MCF 10A (cell line): ENCODE data around the gene NENF. TPM values are rescaled to one million over a fixed set of nuclear protein-coding genes. Genes with fewer than 3 reads are reported as not detected.

Experiments
- BruUV-seq: library from RNA; stranded (reverse); fragments of 400-500 nt; replicated peaks from 2 replicates; lab custom pipeline; 2021; lab: Mats Ljungman, UMichigan
- CTCF ChIA-PET: fragments of 300-600 bp; sonication (Branson Sonifier 250); formaldehyde crosslinking; extraction: SDS; loops from one replicate; lab custom pipeline; 2021; ENCODE audit warnings: antibody characterized with exemption, inconsistent platforms; lab: Yijun Ruan, JAX
- POLR2A ChIA-PET: fragments of 300-600, 350-650 bp; sonication (Branson Sonifier 250); formaldehyde crosslinking; extraction: SDS; loops from one replicate; lab custom pipeline; 2020; ENCODE audit warnings: antibody characterized with exemption, inconsistent platforms; lab: Yijun Ruan, JAX
- DNase-seq: peaks from one replicate; pipeline ENCODE4 v3.0.0-alpha.2; 2018; ENCODE audit not compliant: unreplicated experiment
- H3K27ac Mint-ChIP-seq: one replicate; pipeline ENCODE4 v1.8.0; 2022; ENCODE audit warnings: mild to moderate bottlenecking, low read depth, mixed read lengths; ENCODE audit not compliant: unreplicated experiment
- H3K27me3 Mint-ChIP-seq: one replicate; pipeline ENCODE4 v1.8.0; 2022; ENCODE audit warnings: mixed read lengths; ENCODE audit not compliant: insufficient read depth, unreplicated experiment
- H3K36me3 Mint-ChIP-seq: one replicate; pipeline ENCODE4 v1.8.0; 2022; ENCODE audit warnings: mild to moderate bottlenecking, moderate library complexity, mixed read lengths; ENCODE audit not compliant: insufficient read depth, unreplicated experiment
- H3K4me1 Mint-ChIP-seq: one replicate; pipeline ENCODE4 v1.8.0; 2022; ENCODE audit warnings: mixed read lengths; ENCODE audit not compliant: insufficient read depth, unreplicated experiment
- H3K4me3 Mint-ChIP-seq: one replicate; pipeline ENCODE4 v1.8.0; 2022; ENCODE audit warnings: mild to moderate bottlenecking, moderate library complexity, mixed read lengths; ENCODE audit not compliant: unreplicated experiment
- H3K9me3 Mint-ChIP-seq: one replicate; pipeline ENCODE4 v1.8.0; 2022; ENCODE audit warnings: mixed read lengths; ENCODE audit not compliant: unreplicated experiment
- CTCF ChIP-seq: fragments of 200-600 bp; IDR thresholded peaks from one replicate; pipeline ENCODE4 v1.8.0; 2022; ENCODE audit warnings: antibody characterized with exemption, mild to moderate bottlenecking; ENCODE audit not compliant: unreplicated experiment
- intact Hi-C: fragments of 100-400 bp; cut with micrococcal nuclease; formaldehyde crosslinking; loops from 2 replicates; pipeline ENCODE4 v1.14.1; 2022
- total RNA-seq: library from RNA; stranded (reverse); gene quantifications from 2 replicates; pipeline ENCODE4 v1.2.3, GENCODE V29; 2022

The NENF gene
- total RNA-seq, 1 experiment from 2014 or later = 110 TPM

- no peak overlapping the region for H3K27ac Mint-ChIP-seq
- ChIA-PET POLR2A (interaction anchor here (0.5 to 1.4 kb wide), 3 partner anchors 110 to 394 kb away, joined by 3 to 7 read pairs (median 4); partner anchors contain the start of gene FLVCR1), CTCF (interaction anchor here (0.5 to 15.8 kb wide), 14 partner anchors 8 to 783 kb away, joined by 3 to 481 read pairs (median 5); partner anchors contain the start of genes DTL and INTS7)
- intact Hi-C loops = no loop called here
- no peak for TF ChIP-seq CTCF
- no peaks in the 10 kb centered on the region for H3K4me1 Mint-ChIP-seq
- BruUV-seq = no TSS peak
- H3K27me3 Mint-ChIP-seq = no peaks in the 10 kb centered on the region
- H3K9me3 Mint-ChIP-seq = no peaks in the 10 kb centered on the region
- no peak overlapping the region for H3K4me3 Mint-ChIP-seq
- peaks cover 4% of the 10 kb centered on the region for H3K36me3 Mint-ChIP-seq
- no peak for DNase-seq
Measured at GRCh38 chr1:212463565-212464285, 31.0 kb downstream of the NENF start.

- H3K9me3 Mint-ChIP-seq = no peaks in the 10 kb centered on the region
- H3K36me3 Mint-ChIP-seq = peaks cover 18% of the 10 kb centered on the region
- no peak for TF ChIP-seq CTCF
- H3K4me3 Mint-ChIP-seq = no peak overlapping the region
- no peak for DNase-seq
- ChIA-PET CTCF (interaction anchor here (0.6 to 11.7 kb wide), 11 partner anchors 9 to 530 kb away, joined by 3 to 250 read pairs (median 5); no protein-coding TSS in a partner anchor), POLR2A (interaction anchor here (0.6 kb wide), 2 partner anchors 50 to 644 kb away, joined by 3 to 4 read pairs; no protein-coding TSS in a partner anchor)
- H3K4me1 Mint-ChIP-seq = peaks cover 8% of the 10 kb centered on the region
- no peak overlapping the region for H3K27ac Mint-ChIP-seq
- BruUV-seq = no TSS peak
- intact Hi-C loops = no loop called here
- H3K27me3 Mint-ChIP-seq = no peaks in the 10 kb centered on the region
Measured at GRCh38 chr1:212465311-212465710, 32.6 kb downstream of the NENF start.

GRCh38 chr1:212466437-212466836 lies 33.7 kb downstream of the NENF start:
- Mint-ChIP-seq H3K27me3 (no peaks in the 10 kb centered on the region), H3K4me1 (peaks cover 10% of the 10 kb centered on the region), H3K4me3 (no peak overlapping the region), H3K27ac (no peak overlapping the region), H3K36me3 (peaks cover 18% of the 10 kb centered on the region), H3K9me3 (no peaks in the 10 kb centered on the region)
- no TSS peak for BruUV-seq
- TF ChIP-seq CTCF = no peak
- intact Hi-C loops = no loop called here
- no peak for DNase-seq
- ChIA-PET POLR2A (interaction anchor here (0.6 kb wide), 3 partner anchors 23 to 280 kb away, joined by 3 to 4 read pairs (median 3); no protein-coding TSS in a partner anchor), CTCF (interaction anchor here (0.6 to 11.7 kb wide), 5 partner anchors 10 to 324 kb away, joined by 3 to 250 read pairs (median 4); no protein-coding TSS in a partner anchor)

GRCh38 chr1:212466898-212467650 lies 34.4 kb downstream of the NENF start:
- no peak for TF ChIP-seq CTCF
- H3K4me3 Mint-ChIP-seq = no peak overlapping the region
- H3K9me3 Mint-ChIP-seq = no peaks in the 10 kb centered on the region
- no peak for DNase-seq
- no peaks in the 10 kb centered on the region for H3K27me3 Mint-ChIP-seq
- H3K36me3 Mint-ChIP-seq = peaks cover 18% of the 10 kb centered on the region
- intact Hi-C loops = no loop called here
- H3K4me1 Mint-ChIP-seq = peaks cover 10% of the 10 kb centered on the region
- H3K27ac Mint-ChIP-seq = no peak overlapping the region
- CTCF ChIA-PET = interaction anchor here (1.2 to 11.7 kb wide), 6 partner anchors 10 to 431 kb away, joined by 3 to 250 read pairs (median 26); partner anchors contain the start of gene DTL
- POLR2A ChIA-PET = interaction anchor here (0.6 to 1.0 kb wide), 2 partner anchors 23 to 426 kb away, joined by 3 to 6 read pairs; no protein-coding TSS in a partner anchor
- no TSS peak for BruUV-seq
